H9 (cell line): ENCODE measurements around the gene COL23A1. TPM values are rescaled to one million over a fixed set of nuclear protein-coding genes. Genes with fewer than 3 reads are reported as not detected.

Source experiments
- DNase-seq: peaks from one replicate; pipeline ENCODE4 v3.0.0-alpha.2; 2017
- H2AFZ ChIP-seq: one replicate; pipeline ENCODE4 v1.6.1; 2013; ENCODE audit warnings: mild to moderate bottlenecking, low read length, control low read depth, moderate library complexity
- H2AK5ac ChIP-seq: 2 replicates; pipeline ENCODE4 v1.6.1; 2013; ENCODE audit warnings: low read length, control low read depth, mixed read lengths; ENCODE audit not compliant: insufficient read length
- H2BK120ac ChIP-seq: one replicate; pipeline ENCODE4 v1.6.1; 2013; ENCODE audit warnings: low read depth, mild to moderate bottlenecking, low read length, control low read depth, inconsistent platforms; ENCODE audit not compliant: poor library complexity, severe bottlenecking
- H2BK12ac ChIP-seq: 2 replicates; pipeline ENCODE4 v1.6.1; 2013; ENCODE audit warnings: low read length, control low read depth, mixed read lengths, low read depth; ENCODE audit not compliant: insufficient read length
- H2BK15ac ChIP-seq: 2 replicates; pipeline ENCODE4 v1.6.1; 2013; ENCODE audit warnings: low read depth, low read length, control low read depth
- H2BK20ac ChIP-seq: one replicate; pipeline ENCODE4 v1.6.1; 2013; ENCODE audit warnings: low read depth, mild to moderate bottlenecking, low read length, control low read depth, inconsistent platforms; ENCODE audit not compliant: poor library complexity, severe bottlenecking
- H2BK5ac ChIP-seq: 2 replicates; pipeline ENCODE4 v1.6.1; 2013; ENCODE audit warnings: low read length, control low read depth, mixed read lengths; ENCODE audit not compliant: insufficient read length
- H3K14ac ChIP-seq: 2 replicates; pipeline ENCODE4 v1.6.1; 2013; ENCODE audit warnings: low read length, control low read depth; ENCODE audit not compliant: insufficient read depth
- H3K18ac ChIP-seq: 2 replicates; pipeline ENCODE4 v1.6.1; 2013; ENCODE audit warnings: low read depth, mild to moderate bottlenecking, mixed read lengths, low read length, control low read depth; ENCODE audit not compliant: insufficient read length
- H3K23ac ChIP-seq: 2 replicates; pipeline ENCODE4 v1.6.1; 2013; ENCODE audit warnings: low read length, control low read depth, mixed read lengths, low read depth; ENCODE audit not compliant: insufficient read length
- H3K23me2 ChIP-seq: 2 replicates; pipeline ENCODE4 v1.6.1; 2013; ENCODE audit warnings: low read depth, mild to moderate bottlenecking, mixed read lengths, low read length, control low read depth; ENCODE audit not compliant: insufficient read length, poor library complexity, severe bottlenecking
- H3K27ac ChIP-seq: 2 replicates; pipeline ENCODE4 v1.5.1; 2013; ENCODE audit warnings: low read length, control low read depth, mixed read lengths, low read depth; ENCODE audit not compliant: insufficient read length
- H3K27me3 ChIP-seq: 2 replicates; pipeline ENCODE4 v1.6.1; 2013; ENCODE audit warnings: low read length, control low read depth, inconsistent platforms; ENCODE audit not compliant: insufficient read depth
- H3K4ac ChIP-seq: 2 replicates; pipeline ENCODE4 v1.6.1; 2013; ENCODE audit warnings: low read depth, mild to moderate bottlenecking, control low read depth, inconsistent platforms, low read length, moderate library complexity
- H3K4me1 ChIP-seq: 2 replicates; pipeline ENCODE4 v1.6.1; 2013; ENCODE audit warnings: low read length, control low read depth, inconsistent platforms; ENCODE audit not compliant: insufficient read depth
- H3K4me2 ChIP-seq: 2 replicates; pipeline ENCODE4 v1.6.1; 2013; ENCODE audit warnings: low read length, control low read depth, mixed read lengths; ENCODE audit not compliant: insufficient read length, insufficient read depth
- H3K56ac ChIP-seq: 2 replicates; pipeline ENCODE4 v1.6.1; 2013; ENCODE audit warnings: low read depth, mild to moderate bottlenecking, mixed read lengths, low read length, control low read depth; ENCODE audit not compliant: insufficient read length
- H3K79me1 ChIP-seq: 2 replicates; pipeline ENCODE4 v1.6.1; 2013; ENCODE audit warnings: low read depth, mild to moderate bottlenecking, moderate library complexity, low read length, control low read depth, inconsistent platforms; ENCODE audit not compliant: insufficient read depth, poor library complexity, severe bottlenecking
- H3K79me2 ChIP-seq: 2 replicates; pipeline ENCODE4 v1.6.1; 2013; ENCODE audit warnings: low read length, control low read depth, inconsistent platforms; ENCODE audit not compliant: insufficient read depth
- H3K9ac ChIP-seq: 2 replicates; pipeline ENCODE4 v1.6.1; 2013; ENCODE audit warnings: low read length, control low read depth, mixed read lengths; ENCODE audit not compliant: insufficient read length; ENCODE audit errors: extremely low read depth
- H3K9me3 ChIP-seq: one replicate; pipeline ENCODE4 v1.6.1; 2013; ENCODE audit warnings: low read depth, low read length, inconsistent platforms; ENCODE audit not compliant: control insufficient read depth
- H3T11ph ChIP-seq: one replicate; pipeline ENCODE4 v1.6.1; 2013; ENCODE audit warnings: mild to moderate bottlenecking, low read length, control low read depth, inconsistent platforms
- H4K20me1 ChIP-seq: one replicate; pipeline ENCODE4 v1.6.1; 2013; ENCODE audit not compliant: control insufficient read depth, insufficient read length, insufficient read depth
- H4K5ac ChIP-seq: 2 replicates; pipeline ENCODE4 v1.6.1; 2013; ENCODE audit warnings: low read depth, mild to moderate bottlenecking, mixed read lengths, low read length, control low read depth; ENCODE audit not compliant: insufficient read length
- H4K8ac ChIP-seq: replicated peaks from 2 replicates; pipeline ENCODE4 v1.6.1; 2013; ENCODE audit warnings: low read length, control low read depth, mixed read lengths, low read depth; ENCODE audit not compliant: insufficient read length
- H4K91ac ChIP-seq: 2 replicates; pipeline ENCODE4 v1.6.1; 2013; ENCODE audit warnings: low read depth, mild to moderate bottlenecking, moderate library complexity, mixed read lengths, low read length, control low read depth; ENCODE audit not compliant: insufficient read length
- H3K27ac Mint-ChIP-seq, 3 experiments: 2 replicates in 2 of 3; 3 replicates in 1 of 3; pipeline ENCODE4 v1.8.0; 2020 to 2021; ENCODE audit warnings: mixed read lengths in 3 of 3, mild to moderate bottlenecking in 1 of 3, moderate library complexity in 1 of 3
- H3K27me3 Mint-ChIP-seq: 2 replicates; pipeline ENCODE4 v1.8.0; 2021; ENCODE audit warnings: low read depth, mild to moderate bottlenecking, moderate library complexity, mixed read lengths
- H3K36me3 Mint-ChIP-seq, 3 experiments: 2 replicates in 2 of 3; 3 replicates in 1 of 3; pipeline ENCODE4 v1.8.0; 2020 to 2021; ENCODE audit warnings: low read depth in 3 of 3, mixed read lengths in 3 of 3; ENCODE audit not compliant: insufficient read depth in 1 of 3
- H3K4me1 Mint-ChIP-seq, 2 experiments: 2 replicates each; pipeline ENCODE4 v1.8.0; 2020; ENCODE audit warnings: mixed read lengths in 2 of 2
- H3K4me3 Mint-ChIP-seq, 2 experiments: 2 replicates in 1 of 2; 3 replicates in 1 of 2; pipeline ENCODE4 v1.8.0; 2020 to 2021; ENCODE audit warnings: mild to moderate bottlenecking in 2 of 2, mixed read lengths in 2 of 2, moderate library complexity in 1 of 2
- H3K9me3 Mint-ChIP-seq, 2 experiments: 2 replicates in 1 of 2; 3 replicates in 1 of 2; pipeline ENCODE4 v1.8.0; 2020; ENCODE audit warnings: mild to moderate bottlenecking in 2 of 2, mixed read lengths in 2 of 2, moderate library complexity in 1 of 2
- WGBS: extraction: QIAGEN DNeasy Blood & Tissue Kit; methylation state at CpG from one replicate; pipeline ENCODE4 v1.1.7; 2013; ENCODE audit warnings: missing lambda C conversion rate, low lambda C conversion rate, mixed read lengths; ENCODE audit not compliant: insufficient read length; ENCODE audit errors: extremely low coverage; 5-methylcytosine and 5-hydroxymethylcytosine counted together
- total RNA-seq: library from RNA; stranded (reverse); gene quantifications from 2 replicates; pipeline ENCODE4 v1.2.1, GENCODE V29; 2021
- TF ChIP-seq, protein P1 (sequence below): fragments of 200-600 bp; sonication (generic); conservative IDR thresholded peaks from 3 replicates; pipeline ENCODE4 v1.8.0; 2021; ENCODE audit warnings: antibody characterized with exemption, mild to moderate bottlenecking

COL23A1 gene
- total RNA-seq, 1 experiment from 2014 or later, result 2.6 TPM

DNA sequence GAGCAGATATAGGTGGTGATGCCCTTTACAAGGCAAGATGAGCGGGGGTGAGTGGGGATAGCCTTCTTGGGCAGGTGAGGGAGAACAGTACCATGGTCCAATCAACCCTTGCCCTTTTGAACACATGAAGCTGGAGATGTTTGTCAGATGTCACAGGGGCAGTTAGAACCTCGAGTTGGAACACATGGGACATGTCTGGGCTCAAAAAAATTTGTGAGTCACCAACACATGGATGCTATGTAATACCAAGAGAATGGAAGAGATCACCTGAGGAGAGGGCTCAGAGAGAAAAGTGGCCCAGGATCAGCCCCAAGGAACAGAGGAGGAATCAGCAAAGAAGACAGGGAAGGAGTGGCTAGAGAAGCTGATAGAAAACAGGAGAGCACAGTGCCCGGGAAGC, 362.3 kb downstream of the COL23A1 start:
- Histone ChIP-seq H3K27ac (no peak overlapping the region), H3K4me1 (peaks cover 2% of the 10 kb centered on the region; the same call in 1 of the 2 replicates), H3K79me2 (peaks cover 4% of the 10 kb centered on the region; the same call in 1 of the 2 replicates), H3K23me2 (peaks cover 3% of the 10 kb centered on the region), H3K56ac (no peak overlapping the region), H2AFZ (no peak overlapping the region), H2BK12ac (no peak overlapping the region), H4K8ac (no peak overlapping the region), H2BK120ac (no peak overlapping the region), H4K5ac (no peak overlapping the region), H3K23ac (no peak overlapping the region), H2BK20ac (no peak overlapping the region), H2BK5ac (no peak overlapping the region), H3K9ac (no peak overlapping the region), H2AK5ac (no peak overlapping the region), H4K91ac (no peak overlapping the region), H3K4me2 (no peak overlapping the region), H3K27me3 (no peaks in the 10 kb centered on the region), H3K9me3 (no peaks in the 10 kb centered on the region), H3K14ac (no peak overlapping the region), H3K79me1 (no peaks in the 10 kb centered on the region), H3K4ac (no peak overlapping the region), H4K20me1 (peaks cover 3% of the 10 kb centered on the region), H2BK15ac (no peak overlapping the region), H3K18ac (no peak overlapping the region), H3T11ph (no peak overlapping the region)
- Mint-ChIP-seq H3K9me3 (no peaks in the 10 kb centered on the region; a peak in 1 of 5 replicates), H3K36me3 (peaks cover 48 to 72% (median 57%) of the 10 kb centered on the region in 3 experiments), H3K27ac (no peak overlapping the region), H3K27me3 (no peaks in the 10 kb centered on the region), H3K4me3 (peak overlapping the region in 1 of 2 experiments; percentile 11; a peak in 1 of 5 replicates), H3K4me1 (peaks cover 23 to 30% of the 10 kb centered on the region in 2 experiments)
- no peak for DNase-seq
- WGBS, result no CpG with 5 or more reads among the region's 3 CpGs
- TF ChIP-seq, protein P1, sequence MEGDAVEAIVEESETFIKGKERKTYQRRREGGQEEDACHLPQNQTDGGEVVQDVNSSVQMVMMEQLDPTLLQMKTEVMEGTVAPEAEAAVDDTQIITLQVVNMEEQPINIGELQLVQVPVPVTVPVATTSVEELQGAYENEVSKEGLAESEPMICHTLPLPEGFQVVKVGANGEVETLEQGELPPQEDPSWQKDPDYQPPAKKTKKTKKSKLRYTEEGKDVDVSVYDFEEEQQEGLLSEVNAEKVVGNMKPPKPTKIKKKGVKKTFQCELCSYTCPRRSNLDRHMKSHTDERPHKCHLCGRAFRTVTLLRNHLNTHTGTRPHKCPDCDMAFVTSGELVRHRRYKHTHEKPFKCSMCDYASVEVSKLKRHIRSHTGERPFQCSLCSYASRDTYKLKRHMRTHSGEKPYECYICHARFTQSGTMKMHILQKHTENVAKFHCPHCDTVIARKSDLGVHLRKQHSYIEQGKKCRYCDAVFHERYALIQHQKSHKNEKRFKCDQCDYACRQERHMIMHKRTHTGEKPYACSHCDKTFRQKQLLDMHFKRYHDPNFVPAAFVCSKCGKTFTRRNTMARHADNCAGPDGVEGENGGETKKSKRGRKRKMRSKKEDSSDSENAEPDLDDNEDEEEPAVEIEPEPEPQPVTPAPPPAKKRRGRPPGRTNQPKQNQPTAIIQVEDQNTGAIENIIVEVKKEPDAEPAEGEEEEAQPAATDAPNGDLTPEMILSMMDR, result no peak
